K562 (cell line): ENCODE data around the gene SGMS1. TPM values are rescaled to one million over a fixed set of nuclear protein-coding genes. Genes with fewer than 3 reads are reported as not detected.

Experiments used
- ATAC-seq: fragments of 200-7000 bp; cut with Tn5 transposase; 3 replicates; pipeline ENCODE4 v1.9.1; 2020; ENCODE audit warnings: moderate library complexity
- BruUV-seq: library from RNA; stranded (reverse); fragments of 400-500 nt; replicated peaks from 2 replicates; lab custom pipeline; 2021; lab: Mats Ljungman, UMichigan
- CTCF ChIA-PET: fragments of 300-600 bp; formaldehyde crosslinking; extraction: SDS; loops from one replicate; lab custom pipeline; 2021; ENCODE audit warnings: low intra/inter-chr PET ratio; lab: Yijun Ruan, JAX
- POLR2A ChIA-PET: fragments of 300-600, 350-650 bp; sonication (Branson Sonifier 250); formaldehyde crosslinking; extraction: SDS; loops from one replicate; lab custom pipeline; 2021; ENCODE audit warnings: antibody characterized with exemption, inconsistent platforms; lab: Yijun Ruan, JAX
- DNase-seq, 4 experiments: peaks; one replicate each; pipeline versions ENCODE4 v3.0.0 to v3.0.0-alpha.2; 2011 to 2018; ENCODE audit warnings: low spot score in 3 of 4, mixed read lengths in 3 of 4; ENCODE audit errors: extremely low read depth in 1 of 4
- FAIRE-seq: peaks from 2 replicates; lab custom pipeline; 2011; peaks lifted over from hg19 to GRCh38; lab: Jason Lieb, UNC
- H2AFZ ChIP-seq: 2 replicates; pipeline ENCODE4 v1.6.0; 2011; ENCODE audit warnings: low read depth, low read length, control low read depth, inconsistent platforms
- H3K27ac ChIP-seq: fragments of 200-600 bp; 3 replicates; pipeline ENCODE4 v1.8.0; 2011; ENCODE audit warnings: low read depth, mild to moderate bottlenecking, control low read depth, inconsistent platforms, low read length, moderate library complexity, mixed read lengths; ENCODE audit errors: extremely low read depth
- H3K27me3 ChIP-seq, 2 experiments: fragments of 300-600 bp in 1 of 2; 2 replicates in 1 of 2; 3 replicates in 1 of 2; pipeline versions ENCODE4 v1.6.0 to v1.8.0; 2011; ENCODE audit warnings: inconsistent platforms in 2 of 2, low read length in 2 of 2, mild to moderate bottlenecking in 1 of 2, mixed read lengths in 1 of 2, moderate library complexity in 1 of 2; ENCODE audit not compliant: control insufficient read depth in 2 of 2, insufficient read depth in 2 of 2
- H3K36me3 ChIP-seq: fragments of 300-600 bp; 3 replicates; pipeline ENCODE4 v1.8.0; 2011; ENCODE audit warnings: mild to moderate bottlenecking, low read length, inconsistent platforms; ENCODE audit not compliant: control insufficient read depth, insufficient read depth
- H3K4me1 ChIP-seq, 2 experiments: fragments of 200-600 bp in 1 of 2; replicated peaks in 1 of 2; 2 replicates in 1 of 2; 3 replicates in 1 of 2; pipeline versions ENCODE4 v1.5.1 to v1.8.0; 2011; ENCODE audit warnings: inconsistent platforms in 2 of 2, low read length in 2 of 2, mild to moderate bottlenecking in 1 of 2, mixed read lengths in 1 of 2, moderate library complexity in 1 of 2; ENCODE audit not compliant: control insufficient read depth in 2 of 2, insufficient read depth in 2 of 2
- H3K4me2 ChIP-seq: 2 replicates; pipeline ENCODE4 v1.6.1; 2011; ENCODE audit warnings: low read length, control low read depth, inconsistent platforms, mixed read lengths; ENCODE audit not compliant: insufficient read depth
- H3K4me3 ChIP-seq: fragments of 200-600 bp; sonication (generic), shearing (Covaris generic); 2 replicates; pipeline ENCODE4 v1.5.1; 2016; ENCODE audit warnings: control low read depth, inconsistent platforms
- H3K79me2 ChIP-seq: fragments of 200-600 bp; 3 replicates; pipeline ENCODE4 v1.8.0; 2011; ENCODE audit warnings: low read length, inconsistent platforms; ENCODE audit not compliant: control insufficient read depth, insufficient read depth
- H3K9ac ChIP-seq, 2 experiments: 2 replicates each; pipeline versions ENCODE4 v1.6.0 to v1.6.1; 2011; ENCODE audit warnings: low read depth in 2 of 2, low read length in 2 of 2, control low read depth in 1 of 2, inconsistent platforms in 1 of 2, mild to moderate bottlenecking in 1 of 2, mixed read lengths in 1 of 2; ENCODE audit not compliant: insufficient read depth in 1 of 2
- H3K9me1 ChIP-seq: one replicate; pipeline ENCODE4 v1.6.0; 2011; ENCODE audit warnings: inconsistent platforms, mild to moderate bottlenecking, low read length, moderate library complexity; ENCODE audit not compliant: control insufficient read depth, insufficient read depth
- H3K9me3 ChIP-seq: replicated peaks from 2 replicates; pipeline ENCODE4 v1.5.1; 2011; ENCODE audit warnings: low read depth, low read length, inconsistent platforms; ENCODE audit not compliant: control insufficient read depth, insufficient read depth
- H4K20me1 ChIP-seq: replicated peaks from 2 replicates; pipeline ENCODE4 v1.6.1; 2011; ENCODE audit warnings: low read length, inconsistent platforms, mixed read lengths; ENCODE audit not compliant: control insufficient read depth, insufficient read depth
- DPF2 ChIP-seq: fragments of 450-650 bp; IDR thresholded peaks from 2 replicates; pipeline ENCODE4 v1.6.1; 2016
- ESRRA ChIP-seq: fragments of 450-650 bp; IDR thresholded peaks from 2 replicates; pipeline ENCODE4 v1.6.1; 2014; ENCODE audit warnings: low read depth, mild to moderate bottlenecking, moderate library complexity, borderline replicate concordance
- PRDM10 ChIP-seq: fragments of 450-650 bp; IDR thresholded peaks from 2 replicates; pipeline ENCODE4 v1.6.1; 2018; ENCODE audit not compliant: partially characterized antibody
- SIN3A ChIP-seq, 2 experiments: fragments of 150-350 bp in 1 of 2; IDR thresholded peaks; 2 replicates each; pipeline ENCODE4 v1.6.1; 2011 to 2016; ENCODE audit warnings: borderline replicate concordance in 2 of 2, low read depth in 2 of 2, low read length in 2 of 2, mild to moderate bottlenecking in 2 of 2, moderate library complexity in 2 of 2; ENCODE audit not compliant: control insufficient read depth in 1 of 2
- SP1 ChIP-seq: sonication (generic); formaldehyde crosslinking; IDR thresholded peaks from 2 replicates; pipeline ENCODE4 v1.8.1; 2022; ENCODE audit warnings: mild to moderate bottlenecking, missing genetic modification reagents
- TFE3 ChIP-seq: fragments of 450-650 bp; formaldehyde crosslinking; IDR thresholded peaks from 2 replicates; pipeline ENCODE4 v1.4.0; 2020; ENCODE audit warnings: mild to moderate bottlenecking, mixed read lengths
- TRIM24 ChIP-seq, 2 experiments: fragments of 450-650 bp; IDR thresholded peaks; 2 replicates each; pipeline ENCODE4 v1.6.1; 2016
- ZNF217 ChIP-seq: sonication (generic); formaldehyde crosslinking; IDR thresholded peaks from 2 replicates; pipeline ENCODE4 v1.8.0; 2022; ENCODE audit warnings: mild to moderate bottlenecking, missing genetic modification reagents
- ZNF316 ChIP-seq: fragments of 450-650 bp; IDR thresholded peaks from 2 replicates; pipeline ENCODE4 v1.6.1; 2016
- ZNF561 ChIP-seq: fragments of 450-650 bp; formaldehyde crosslinking; conservative IDR thresholded peaks from 2 replicates; pipeline ENCODE4 v1.4.0; 2020; ENCODE audit warnings: mild to moderate bottlenecking, moderate library complexity
- WGBS: fragments of 100-300 bp; shearing (Covaris generic); methylation state at CpG from one replicate; pipeline ENCODE4 v1.1.6; 2016; ENCODE audit warnings: low coverage, mixed read lengths; ENCODE audit not compliant: insufficient coverage; ENCODE audit errors: missing lambda C conversion rate; 5-methylcytosine and 5-hydroxymethylcytosine counted together
- in situ Hi-C: fragments of 300-500 bp; cut with MboI; formaldehyde crosslinking; loops from 4 replicates; pipeline ENCODE4 v1.15.0; 2018; ENCODE audit warnings: inconsistent platforms, mixed read lengths
- intact Hi-C: fragments of 100-400 bp; cut with micrococcal nuclease; formaldehyde crosslinking; loops from 2 replicates; pipeline ENCODE4 v1.14.2; 2022
- polyA plus RNA-seq, 8 experiments: library from polyadenylated mRNA; depleted of rRNA in 4 of 8; stranded (reverse) in 5 of 8; unstranded in 3 of 8; fragments of >200 nt; fragmentation: Nextera tagmentation in 2 of 8; fragmentation: Illumina TruSeq in 1 of 8; extraction: Ambion mirVana in 2 of 8; extraction: Trizol in 1 of 8; gene quantifications; 2 replicates each; pipeline versions ENCODE4 v1.2.1 to v1.2.3, GENCODE V29; 2011 to 2014; ENCODE audit warnings: inconsistent platforms in 1 of 8, missing spikeins in 1 of 8
- total RNA-seq, 7 experiments: library from RNA; depleted of rRNA in 6 of 7; stranded (reverse); fragments of >200 nt in 6 of 7; fragmentation: Illumina TruSeq in 2 of 7; extraction: Trizol in 2 of 7; gene quantifications; 2 replicates each; pipeline versions ENCODE4 v1.2.1 to v1.2.3, GENCODE V29; 2011 to 2021; ENCODE audit warnings: low replicate concordance in 1 of 7

Gene SGMS1
- total and polyA plus RNA-seq, 9 of the 15 experiments (the other 6 are each of a cell fraction or from before 2014, with no cell fraction given), result 22.6 to 232 (median 82.2) TPM

DNA sequence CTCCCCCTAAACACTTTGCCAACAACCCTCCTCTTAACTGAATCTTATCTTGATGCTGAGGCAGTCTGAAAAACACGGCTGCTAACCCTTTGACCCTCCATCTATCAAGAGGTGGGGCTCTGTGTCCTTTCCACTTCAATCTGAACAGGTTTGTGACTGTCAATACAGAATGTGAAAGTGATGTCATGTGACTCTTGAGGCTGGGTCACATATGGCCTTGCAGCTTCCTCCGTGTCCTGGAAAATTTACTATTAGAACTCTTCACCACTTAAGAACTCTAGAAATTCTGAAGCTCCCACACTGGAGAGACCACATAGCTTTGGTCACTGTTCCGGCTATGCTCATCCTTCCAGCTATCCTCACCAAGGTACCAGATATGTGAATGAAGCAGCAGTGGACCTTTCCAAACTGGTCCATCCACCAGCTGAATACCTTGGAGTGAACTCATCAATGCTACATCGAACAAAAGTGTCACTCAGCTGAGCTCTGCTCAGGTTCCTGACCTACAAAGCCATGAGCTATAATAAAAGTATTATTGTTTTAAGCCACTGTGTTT, 341.7 kb downstream of the SGMS1 start (continued):
- TF ChIP-seq TFE3 (CRISPR knock-in tag) (peak; percentile 92), ZNF561 (CRISPR knock-in tag) (no peak)

- FAIRE-seq (no peak), DNase-seq (no peak), ATAC-seq (no peak)
- TF ChIP-seq SP1 (CRISPR knock-in tag) (no peak), ESRRA (no peak), DPF2 (peak; percentile 38; the same call in 1 of the 2 replicates), PRDM10 (peak; percentile 91), SIN3A (IDR thresholded peaks at IDR 0.05; ENCODE audit: borderline replicate concordance in 2 of 2, control insufficient read depth in 1 of 2, low read depth in 2 of 2, low read length in 2 of 2) (0 out of 4 replicates have a peak, but pooled peaks of 1 of the 2 experiments have one; percentile 41), ZNF217 (CRISPR knock-in tag) (no peak), ZNF316 (peak; percentile 50; the same call in 1 of the 2 replicates), TRIM24 (IDR thresholded peaks at IDR 0.05) (peak; percentile 26 to 58; a peak in 2 of 4 replicates)
- CTCF ChIA-PET, result no interaction called here
- WGBS, result 58% methylated on average over 8 of the region's 8 CpGs
- no peaks in the 10 kb centered on the region for H3K9me3 ChIP-seq
- no peaks in the 10 kb centered on the region for H3K79me2 ChIP-seq
- POLR2A ChIA-PET, result interaction anchor here (0.7 to 1.8 kb wide), 2 partner anchors 11 to 21 kb away, joined by 3 to 8 read pairs; no protein-coding TSS in a partner anchor
- no peaks in the 10 kb centered on the region for H4K20me1 ChIP-seq
- in situ Hi-C loops, result no loop called here
- peaks cover 7 to 12% of the 10 kb centered on the region in 2 experiments; a peak in 3 of 5 replicates for H3K4me1 ChIP-seq
- no peak overlapping the region for H3K4me2 ChIP-seq
- peak overlapping the region; percentile 56 for H2AFZ ChIP-seq
- H3K9ac ChIP-seq, result no peak overlapping the region
- no peaks in the 10 kb centered on the region for H3K36me3 ChIP-seq
- no TSS peak for BruUV-seq
- no peak overlapping the region for H3K27ac ChIP-seq
- H3K9me1 ChIP-seq, result no peaks in the 10 kb centered on the region
- H3K4me3 ChIP-seq, result no peak overlapping the region
- no peaks in the 10 kb centered on the region for H3K27me3 ChIP-seq
- intact Hi-C loops, result no loop called here
Measured at GRCh38 chr10:50281210-50281966, 342.4 kb downstream of the SGMS1 start.
